Measurements from ENCODE around the gene TET1. TPM values are rescaled to one million over a fixed set of nuclear protein-coding genes. Genes with fewer than 3 reads are reported as not detected.
"Not testable (repeated sequence)": the region's sequence is repeated elsewhere in the genome, so short reads cannot be mapped to it uniquely, and the experiment has no call there.

The TET1 gene
- total RNA-seq, 1 experiment from 2014 or later = 2.4 TPM

GRCh38 chr10:68603766-68604165 lies 43.6 kb downstream of the TET1 start:
- H3K36me3 ChIP-seq (ENCODE audit: low read depth) = no peaks in the 10 kb centered on the region
- intact Hi-C loops (cut with micrococcal nuclease; ENCODE audit: unreplicated experiment) = no loop called here
- CTCF ChIA-PET = no interaction called here

GRCh38 chr10:68604441-68604840 lies 44.3 kb downstream of the TET1 start:
- Histone ChIP-seq H3K9me2 (ENCODE audit: insufficient read depth) (no peaks in the 10 kb centered on the region), H3K27ac (no peak overlapping the region), H3K36me3 (ENCODE audit: low read depth) (no peaks in the 10 kb centered on the region), H3K4me1 (replicated peaks; ENCODE audit: insufficient read depth) (peaks cover 11% of the 10 kb centered on the region), H3K4me2 (no peak overlapping the region), H3K27me3 (ENCODE audit: insufficient read depth, low read depth) (no peaks in the 10 kb centered on the region), H3K79me2 (ENCODE audit: low read depth) (no peaks in the 10 kb centered on the region), H3K4me3 (no peak overlapping the region), H3K9me3 (ENCODE audit: insufficient read depth, low read depth) (no peaks in the 10 kb centered on the region), H4K20me1 (ENCODE audit: insufficient read depth) (no peaks in the 10 kb centered on the region), H2AFZ (no peak overlapping the region), H3F3A (ENCODE audit: insufficient read depth, low read depth) (no peaks in the 10 kb centered on the region)
- POLR2A ChIA-PET (ENCODE audit: unreplicated experiment) = no interaction called here
- CTCF ChIA-PET = no interaction called here
- BruUV-seq (replicated peaks) = no TSS peak
- no peak for DNase-seq
- intact Hi-C loops (cut with micrococcal nuclease; ENCODE audit: unreplicated experiment) = no loop called here
- TF ChIP-seq, protein P1, sequence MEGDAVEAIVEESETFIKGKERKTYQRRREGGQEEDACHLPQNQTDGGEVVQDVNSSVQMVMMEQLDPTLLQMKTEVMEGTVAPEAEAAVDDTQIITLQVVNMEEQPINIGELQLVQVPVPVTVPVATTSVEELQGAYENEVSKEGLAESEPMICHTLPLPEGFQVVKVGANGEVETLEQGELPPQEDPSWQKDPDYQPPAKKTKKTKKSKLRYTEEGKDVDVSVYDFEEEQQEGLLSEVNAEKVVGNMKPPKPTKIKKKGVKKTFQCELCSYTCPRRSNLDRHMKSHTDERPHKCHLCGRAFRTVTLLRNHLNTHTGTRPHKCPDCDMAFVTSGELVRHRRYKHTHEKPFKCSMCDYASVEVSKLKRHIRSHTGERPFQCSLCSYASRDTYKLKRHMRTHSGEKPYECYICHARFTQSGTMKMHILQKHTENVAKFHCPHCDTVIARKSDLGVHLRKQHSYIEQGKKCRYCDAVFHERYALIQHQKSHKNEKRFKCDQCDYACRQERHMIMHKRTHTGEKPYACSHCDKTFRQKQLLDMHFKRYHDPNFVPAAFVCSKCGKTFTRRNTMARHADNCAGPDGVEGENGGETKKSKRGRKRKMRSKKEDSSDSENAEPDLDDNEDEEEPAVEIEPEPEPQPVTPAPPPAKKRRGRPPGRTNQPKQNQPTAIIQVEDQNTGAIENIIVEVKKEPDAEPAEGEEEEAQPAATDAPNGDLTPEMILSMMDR (conservative IDR thresholded peaks at IDR 0.05) = no peak
- TF ChIP-seq EZH2 (IDR thresholded peaks at IDR 0.05; ENCODE audit: low read depth) = no peak

More at GRCh38 chr10:68603766-68604165, 43.6 kb downstream of the TET1 start:
- no peaks in the 10 kb centered on the region for H3K9me2 ChIP-seq (ENCODE audit: insufficient read depth)
- BruUV-seq (replicated peaks) = no TSS peak
- no peak overlapping the region for H2AFZ ChIP-seq
- no peak for TF ChIP-seq EZH2 (IDR thresholded peaks at IDR 0.05; ENCODE audit: low read depth)
- TF ChIP-seq, protein P1 (conservative IDR thresholded peaks at IDR 0.05) = no peak
- no peak overlapping the region for H3K4me2 ChIP-seq
- H3K79me2 ChIP-seq (ENCODE audit: low read depth) = no peaks in the 10 kb centered on the region
- no peak overlapping the region for H3K4me3 ChIP-seq
- POLR2A ChIA-PET (ENCODE audit: unreplicated experiment) = interaction anchor here (0.6 to 0.7 kb wide), 3 partner anchors 205 to 1652 kb away, joined by 3 to 13 read pairs (median 10); no protein-coding TSS in a partner anchor
- no peaks in the 10 kb centered on the region for H3K27me3 ChIP-seq (ENCODE audit: insufficient read depth, low read depth)
- no peaks in the 10 kb centered on the region for H3K9me3 ChIP-seq (ENCODE audit: insufficient read depth, low read depth)
- no peak for DNase-seq
- H4K20me1 ChIP-seq (ENCODE audit: insufficient read depth) = no peaks in the 10 kb centered on the region
- H3F3A ChIP-seq (ENCODE audit: insufficient read depth, low read depth) = no peaks in the 10 kb centered on the region
- peaks cover 11% of the 10 kb centered on the region for H3K4me1 ChIP-seq (replicated peaks; ENCODE audit: insufficient read depth)
- H3K27ac ChIP-seq = no peak overlapping the region

- Histone ChIP-seq H3K9me3 (ENCODE audit: insufficient read depth, low read depth) (no peaks in the 10 kb centered on the region), H3K4me1 (replicated peaks; ENCODE audit: insufficient read depth) (no peaks in the 10 kb centered on the region), H3F3A (ENCODE audit: insufficient read depth, low read depth) (no peaks in the 10 kb centered on the region), H3K4me3 (no peak overlapping the region), H3K27ac (no peak overlapping the region), H3K27me3 (ENCODE audit: insufficient read depth, low read depth) (no peaks in the 10 kb centered on the region), H3K4me2 (no peak overlapping the region), H4K20me1 (ENCODE audit: insufficient read depth) (no peaks in the 10 kb centered on the region), H2AFZ (no peak overlapping the region), H3K36me3 (ENCODE audit: low read depth) (no peaks in the 10 kb centered on the region), H3K9me2 (ENCODE audit: insufficient read depth) (no peaks in the 10 kb centered on the region), H3K79me2 (ENCODE audit: low read depth) (no peaks in the 10 kb centered on the region)
- ChIA-PET CTCF (no interaction called here), POLR2A (ENCODE audit: unreplicated experiment) (interaction anchor here (0.7 kb wide), 1 partner anchor 185 kb away, joined by 3 read pairs; no protein-coding TSS in a partner anchor)
- TF ChIP-seq EZH2 (IDR thresholded peaks at IDR 0.05; ENCODE audit: low read depth) = no peak
- TF ChIP-seq, protein P1 (conservative IDR thresholded peaks at IDR 0.05) = no peak
- DNase-seq = no peak
- BruUV-seq (replicated peaks) = no TSS peak
- intact Hi-C loops (cut with micrococcal nuclease; ENCODE audit: unreplicated experiment) = no loop called here
Measured at GRCh38 chr10:68606918-68607317, 46.8 kb downstream of the TET1 start.

- H4K20me1 ChIP-seq (ENCODE audit: insufficient read depth); DNase-seq; H3K9me3 ChIP-seq (ENCODE audit: insufficient read depth, low read depth); BruUV-seq (replicated peaks); H3K4me3 ChIP-seq; H3K4me2 ChIP-seq; CTCF ChIA-PET; H2AFZ ChIP-seq; H3K79me2 ChIP-seq (ENCODE audit: low read depth); H3K36me3 ChIP-seq (ENCODE audit: low read depth); intact Hi-C loops (cut with micrococcal nuclease; ENCODE audit: unreplicated experiment); POLR2A ChIA-PET (ENCODE audit: unreplicated experiment); H3F3A ChIP-seq (ENCODE audit: insufficient read depth, low read depth); H3K27ac ChIP-seq; H3K4me1 ChIP-seq (replicated peaks; ENCODE audit: insufficient read depth); H3K27me3 ChIP-seq (ENCODE audit: insufficient read depth, low read depth); H3K9me2 ChIP-seq (ENCODE audit: insufficient read depth): not testable (repeated sequence)
Measured at GRCh38 chr10:68610023-68610422, 49.9 kb downstream of the TET1 start.

Measured in PC-9 (cell line).